ENCODE measurements around the gene GALNT18.

GALNT18 gene

GRCh38 chr11:11309906-11310305 lies 311.9 kb downstream of the GALNT18 start:
- no peak for DNase-seq (ENCODE audit: low spot score)

- DNase-seq (ENCODE audit: low spot score) = no peak
Observed at GRCh38 chr11:11308249-11308648, 313.6 kb downstream of the GALNT18 start.

- DNase-seq (ENCODE audit: low spot score) = no peak
Observed at GRCh38 chr11:11306855-11307254, 314.9 kb downstream of the GALNT18 start.

- DNase-seq (ENCODE audit: low spot score) = no peak
Observed at GRCh38 chr11:11304550-11304949, 317.3 kb downstream of the GALNT18 start.

GRCh38 chr11:11302565-11302964 lies 319.2 kb downstream of the GALNT18 start:
- no peak for DNase-seq (ENCODE audit: low spot score)

- DNase-seq (ENCODE audit: low spot score) = no peak
Observed at GRCh38 chr11:11301212-11301611, 320.6 kb downstream of the GALNT18 start.

GRCh38 chr11:11297578-11297977 lies 324.2 kb downstream of the GALNT18 start:
- no peak for DNase-seq (ENCODE audit: low spot score)

- DNase-seq (ENCODE audit: low spot score) = no peak
Observed at GRCh38 chr11:11296434-11296833, 325.4 kb downstream of the GALNT18 start.

- no peak for DNase-seq (ENCODE audit: low spot score)
Observed at GRCh38 chr11:11294551-11294855, 327.3 kb downstream of the GALNT18 start.

GRCh38 chr11:11293798-11294550 lies 327.8 kb downstream of the GALNT18 start:
- DNase-seq (ENCODE audit: low spot score) = no peak

- no peak for DNase-seq (ENCODE audit: low spot score)
Observed at GRCh38 chr11:11292839-11293238, 329.0 kb downstream of the GALNT18 start.

- DNase-seq (ENCODE audit: low spot score) = no peak
Observed at GRCh38 chr11:11291041-11292015, 330.5 kb downstream of the GALNT18 start.

- no peak for DNase-seq (ENCODE audit: low spot score)
Observed at GRCh38 chr11:11290354-11290753, 331.5 kb downstream of the GALNT18 start.

GRCh38 chr11:11289669-11290068 lies 332.1 kb downstream of the GALNT18 start:
- no peak for DNase-seq (ENCODE audit: low spot score)

GRCh38 chr11:11288972-11289616 lies 332.7 kb downstream of the GALNT18 start:
- no peak for DNase-seq (ENCODE audit: low spot score)

- DNase-seq (ENCODE audit: low spot score) = no peak
Observed at GRCh38 chr11:11284481-11284880, 337.3 kb downstream of the GALNT18 start.

GRCh38 chr11:11281626-11282025 lies 340.2 kb downstream of the GALNT18 start:
- no peak for DNase-seq (ENCODE audit: low spot score)

GRCh38 chr11:11280826-11281225 lies 341.0 kb downstream of the GALNT18 start:
- DNase-seq (ENCODE audit: low spot score) = no peak

- DNase-seq (ENCODE audit: low spot score) = no peak
Observed at GRCh38 chr11:11279956-11280689, 341.7 kb downstream of the GALNT18 start.

GRCh38 chr11:11272254-11272653 lies 349.6 kb downstream of the GALNT18 start:
- no peak for DNase-seq (ENCODE audit: low spot score)

- DNase-seq (ENCODE audit: low spot score) = no peak
Observed at GRCh38 chr11:11270236-11270775, 351.5 kb downstream of the GALNT18 start.

GRCh38 chr11:11268706-11269105 lies 353.1 kb downstream of the GALNT18 start:
- no peak for DNase-seq (ENCODE audit: low spot score)

Data from hematopoietic multipotent progenitor cell treated with erythropoietin and hydrocortisone succinate and interleukin-3 and kit ligand, for 17 days (in vitro differentiated cells).